Kidney tubule cell (primary cell): Measurements from ENCODE around the gene SERTAD4.
"Not testable (repeated sequence)": the region's sequence is repeated elsewhere in the genome, so short reads cannot be mapped to it uniquely, and the experiment has no call there.

Source experiments
- DNase-seq: peaks from one replicate; pipeline ENCODE4 v3.0.0-alpha.2; 2018; ENCODE audit warnings: low spot score

SERTAD4 gene

DNA sequence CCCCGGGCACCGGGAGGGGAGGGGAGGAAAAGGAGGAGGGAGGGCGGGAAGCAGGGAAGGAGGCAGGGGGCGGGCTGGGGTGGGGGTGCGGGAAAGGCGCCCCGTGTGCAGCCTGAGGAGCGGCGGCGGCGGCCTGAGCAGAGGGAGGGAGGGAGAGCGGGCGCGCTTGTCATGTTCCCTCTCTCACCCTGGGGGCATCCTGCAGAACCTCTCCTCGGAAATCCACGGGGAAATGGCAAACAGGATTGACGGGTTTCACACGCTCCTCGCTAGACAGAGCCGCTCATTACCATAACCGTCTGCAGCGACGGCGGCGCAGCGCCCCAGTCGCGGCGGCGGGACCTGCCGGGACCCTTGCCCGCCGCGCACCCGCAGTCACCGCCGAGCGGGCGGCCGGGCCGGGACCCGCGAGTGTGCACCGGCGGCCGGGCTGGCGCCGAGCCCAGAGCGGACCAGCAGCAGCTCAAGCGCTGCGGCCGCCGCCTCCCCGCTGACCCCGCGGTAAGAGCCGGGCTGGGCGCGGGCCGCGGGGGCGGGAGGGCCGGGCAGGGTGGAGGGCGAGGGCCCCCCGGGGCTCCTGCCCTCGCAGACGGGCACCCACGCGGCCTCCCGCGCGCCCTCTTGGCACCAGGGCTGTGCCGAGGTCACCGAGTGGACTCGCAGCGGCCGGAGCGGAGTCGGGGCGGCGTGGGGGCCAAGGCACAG lies at the start of gene SERTAD4:
TSS of gene SERTAD4 (plus strand) at position 286 of the 705 bp plus-strand sequence. CDS start 5,165 bp downstream, outside the sequence.
- DNase-seq, result peak; percentile 71

DNA sequence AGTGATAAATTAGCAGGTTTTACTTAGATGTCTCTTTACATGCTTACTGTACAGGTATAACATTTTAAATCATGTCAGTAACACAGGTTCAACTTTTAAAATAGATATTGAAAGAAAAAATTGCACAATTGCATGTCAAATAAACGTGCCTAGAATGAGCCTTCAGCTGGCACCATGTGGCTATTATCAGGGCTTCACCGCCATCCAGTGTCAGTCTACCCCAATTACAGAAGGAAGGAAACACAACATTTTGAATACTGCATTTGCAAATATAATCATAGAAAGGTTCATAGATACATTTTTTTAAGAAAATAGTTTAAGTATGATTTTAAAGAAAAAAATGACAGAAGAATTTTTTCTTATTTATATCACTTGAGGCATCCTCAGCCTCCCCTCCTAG lies 47.5 kb upstream of the SERTAD4 start:
- no peak for DNase-seq

DNA sequence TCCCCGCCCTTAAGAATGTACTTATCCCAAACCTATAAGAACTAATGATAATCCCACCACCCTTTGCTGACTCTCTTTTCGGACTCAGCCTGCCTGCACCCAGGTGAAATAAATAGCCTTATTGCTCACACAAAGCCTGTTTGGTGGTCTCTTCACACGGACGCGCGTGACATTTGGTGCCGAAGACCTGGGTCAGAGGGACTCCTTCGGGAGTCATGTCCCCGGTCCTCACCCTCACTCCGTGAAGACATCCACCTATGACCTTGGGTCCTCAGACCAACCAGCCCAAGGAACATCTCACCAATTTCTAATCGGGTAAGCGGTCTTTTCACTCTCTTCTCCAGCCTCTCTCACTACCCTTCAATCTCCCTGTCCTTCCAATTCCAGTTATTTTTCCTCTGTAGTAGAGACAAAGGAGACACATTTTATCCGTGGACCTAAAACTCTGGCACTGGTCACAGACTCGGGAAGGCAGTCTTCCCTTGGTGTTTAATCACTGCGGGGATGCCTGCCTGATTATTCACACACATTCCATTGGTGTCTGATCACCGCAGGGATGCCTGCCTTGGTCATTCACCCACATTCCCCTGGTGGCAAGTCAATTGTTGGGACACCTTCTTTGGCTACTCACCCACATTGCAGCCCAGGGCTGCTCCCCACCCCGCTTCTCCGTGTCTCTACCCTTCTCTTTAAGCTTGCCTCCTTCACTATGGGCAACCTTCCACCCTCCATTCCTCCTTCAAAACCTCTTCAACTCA lies 44.6 kb upstream of the SERTAD4 start:
- DNase-seq, result peak; percentile 89

DNA sequence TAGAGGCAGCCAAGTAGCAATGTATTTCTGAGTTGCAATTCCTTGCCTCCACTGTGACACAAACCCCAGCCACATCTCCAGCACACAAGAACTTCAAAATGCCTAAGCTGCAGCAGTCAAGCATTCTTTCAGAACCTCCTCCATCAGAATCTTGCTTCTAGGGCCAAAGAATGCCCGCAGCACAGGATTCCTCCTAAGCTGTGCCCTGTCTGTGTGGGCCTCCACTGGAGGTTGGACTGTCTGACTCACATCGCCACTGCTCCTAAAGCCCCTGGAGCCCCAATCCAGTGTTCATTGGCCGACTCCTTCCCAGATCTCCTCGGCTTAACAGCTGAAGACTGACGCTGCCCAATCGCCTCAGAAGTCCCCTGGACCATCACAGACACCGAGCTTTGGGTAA lies 43.2 kb upstream of the SERTAD4 start:
- no peak for DNase-seq

DNA sequence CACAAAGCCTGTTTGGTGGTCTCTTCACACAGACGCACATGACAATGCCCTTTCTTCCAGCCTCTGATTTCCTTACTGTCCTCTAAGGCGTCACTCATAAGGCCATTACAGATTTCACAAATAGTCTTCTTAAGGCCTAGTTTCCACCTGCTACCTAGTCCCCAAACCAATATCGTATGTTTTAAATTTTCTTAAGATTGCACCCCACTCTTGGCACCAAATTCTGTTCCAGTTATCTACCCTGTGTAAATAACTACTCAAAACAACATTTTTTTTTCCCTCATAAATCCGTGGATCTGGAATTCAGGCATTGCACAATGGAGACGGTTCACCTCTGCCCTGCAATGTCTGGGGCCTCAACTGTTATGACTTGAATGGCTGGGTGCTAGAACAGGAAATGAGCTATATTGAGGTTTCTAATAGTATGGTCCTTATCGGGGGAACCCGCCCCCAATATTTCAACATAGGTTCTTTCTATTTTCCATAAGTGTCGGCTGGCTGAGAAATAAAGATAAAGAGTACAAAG lies 36.9 kb upstream of the SERTAD4 start:
- no peak for DNase-seq

DNA sequence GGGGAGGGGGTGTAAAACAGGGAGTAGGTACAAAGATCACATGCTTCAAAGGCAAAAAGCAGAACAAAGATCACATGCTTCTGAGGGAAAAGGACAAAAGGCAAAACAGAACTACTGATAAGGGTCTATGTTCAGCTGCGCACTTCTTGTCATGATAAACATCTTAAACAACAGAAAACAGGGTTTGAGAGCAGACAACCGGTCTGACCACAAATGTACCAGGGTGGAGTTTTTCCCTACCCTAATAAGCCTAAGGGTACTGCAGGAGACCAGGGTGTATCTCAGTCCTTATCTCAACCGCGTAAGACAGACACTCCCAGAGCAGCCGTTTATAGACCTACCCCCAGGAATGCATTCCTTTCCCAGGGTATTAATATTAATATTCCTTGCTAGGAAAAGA lies 36.3 kb upstream of the SERTAD4 start:
- DNase-seq, result not testable (repeated sequence)

DNA sequence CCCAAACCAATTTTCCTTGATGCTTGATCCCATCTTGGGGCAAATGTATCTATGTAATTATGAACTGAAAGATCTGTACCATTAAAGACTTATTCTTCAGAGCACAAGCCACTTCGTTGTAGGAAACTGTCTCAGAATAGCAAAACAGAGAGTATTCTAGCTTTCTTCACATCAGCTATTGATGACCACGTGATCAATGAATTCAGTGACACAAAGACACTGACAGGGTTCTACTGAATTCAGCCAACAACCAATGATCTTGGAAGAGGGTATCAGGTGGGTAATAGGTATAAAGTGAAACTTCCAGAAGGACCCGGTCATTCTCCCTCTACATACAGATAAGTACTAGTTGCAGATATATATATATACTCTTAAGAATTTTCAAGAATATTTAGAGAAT lies 33.8 kb upstream of the SERTAD4 start:
- no peak for DNase-seq

DNA sequence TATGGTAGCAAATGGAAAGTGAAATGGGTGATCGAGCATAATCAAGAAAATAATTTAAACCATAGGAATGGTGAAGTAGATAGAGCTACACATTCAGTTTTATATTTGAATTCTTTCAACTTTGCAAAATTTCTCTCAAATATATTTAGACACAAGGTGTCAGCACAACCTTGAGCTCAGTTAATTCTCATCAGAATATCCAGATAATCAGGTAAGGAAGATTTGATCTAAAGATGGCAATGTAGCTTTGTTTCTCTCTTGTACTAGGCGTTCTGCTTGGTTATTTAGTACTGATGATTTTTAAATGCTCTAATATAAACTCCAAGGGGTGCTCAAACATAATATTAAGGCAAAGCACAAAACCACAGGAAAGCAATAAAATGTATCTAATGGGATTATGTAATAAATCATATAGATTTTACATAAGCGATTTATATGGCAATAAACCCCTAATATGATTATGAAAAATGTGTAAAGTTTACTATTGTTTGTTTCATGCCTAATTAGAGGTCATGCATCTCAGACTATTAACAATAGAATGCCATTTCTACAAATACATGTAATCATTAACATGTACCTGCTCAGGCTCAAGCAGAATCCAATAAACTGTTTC lies 32.4 kb upstream of the SERTAD4 start:
- DNase-seq, result no peak

DNA sequence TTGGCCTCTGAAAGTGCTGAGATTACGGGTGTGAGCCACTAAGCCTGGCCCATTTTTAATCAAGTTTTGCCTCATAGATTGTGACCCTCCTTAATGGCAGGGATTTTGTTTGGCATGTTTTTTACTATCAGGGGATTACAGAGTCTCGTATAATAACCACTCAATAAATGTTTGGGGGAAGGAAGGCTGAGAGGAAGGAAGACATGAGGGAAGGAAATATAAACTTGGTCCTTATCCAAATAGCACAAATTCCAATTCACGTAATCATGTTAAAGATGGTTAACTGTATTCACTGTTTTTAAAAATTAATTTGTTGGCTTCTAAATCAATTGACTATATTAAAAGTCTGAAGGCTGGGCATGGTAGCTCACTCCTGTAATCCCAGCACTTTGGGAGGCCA lies 30.9 kb upstream of the SERTAD4 start:
- peak; percentile 46 for DNase-seq

DNA sequence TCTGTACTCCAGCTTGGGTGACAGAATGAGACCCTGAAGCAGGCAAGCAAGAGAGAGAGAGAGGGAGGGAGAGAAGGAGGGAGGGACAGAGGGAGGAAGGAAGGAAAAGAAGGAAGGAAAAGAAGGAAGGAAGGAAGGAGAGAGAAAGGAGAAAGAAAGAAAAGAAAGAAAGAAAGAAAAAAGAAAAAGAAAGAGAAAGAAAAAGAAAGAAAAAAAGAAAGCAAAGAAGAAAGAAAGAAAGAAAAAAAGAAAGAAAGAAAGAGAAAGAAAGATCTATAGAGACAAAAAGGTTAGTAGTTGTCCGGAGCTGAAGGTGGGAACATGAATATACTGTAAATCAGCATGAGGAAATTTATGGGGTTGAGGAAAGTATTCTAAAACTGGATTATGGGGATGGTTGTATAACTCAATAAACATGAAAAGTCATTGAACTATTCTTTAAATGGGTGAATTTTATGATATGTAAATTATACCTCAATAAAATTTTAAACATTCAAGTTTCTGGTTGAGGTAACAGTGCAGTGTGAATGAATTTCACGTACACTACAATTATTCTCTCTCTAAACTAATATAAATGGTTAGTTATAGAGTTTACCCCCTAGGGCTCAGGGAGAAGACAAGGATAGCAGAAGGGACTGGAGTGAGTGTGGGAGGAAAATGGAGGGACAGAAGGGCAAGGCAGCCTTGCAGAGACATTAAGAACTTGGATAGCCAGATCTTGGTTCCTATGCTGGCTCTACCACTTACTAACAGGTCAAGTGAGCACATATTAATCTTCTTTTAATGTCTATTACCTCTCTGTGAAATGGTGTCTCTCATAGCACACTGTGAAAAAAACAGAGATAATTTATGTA lies 24.8 kb upstream of the SERTAD4 start:
- DNase-seq, result no peak

DNA sequence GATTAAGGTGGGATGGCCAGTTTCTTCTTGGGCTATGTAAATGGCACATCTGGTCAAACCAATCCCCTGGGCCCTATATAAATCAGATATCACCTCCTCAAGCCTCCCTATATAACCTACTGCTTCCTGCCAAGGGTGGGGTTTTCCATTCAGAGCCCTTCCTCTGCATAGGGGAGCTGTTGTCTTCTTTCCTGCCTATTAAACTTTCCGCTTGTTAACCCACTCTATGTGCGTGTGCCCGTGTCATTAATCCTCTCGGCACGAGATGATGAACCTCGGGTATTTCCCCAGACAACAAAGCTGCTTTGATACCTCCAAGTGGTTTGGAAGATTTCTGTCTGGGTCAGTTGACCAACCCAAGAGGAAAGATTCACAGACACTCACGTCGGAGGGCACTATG lies 19.3 kb upstream of the SERTAD4 start:
- DNase-seq, result no peak

DNA sequence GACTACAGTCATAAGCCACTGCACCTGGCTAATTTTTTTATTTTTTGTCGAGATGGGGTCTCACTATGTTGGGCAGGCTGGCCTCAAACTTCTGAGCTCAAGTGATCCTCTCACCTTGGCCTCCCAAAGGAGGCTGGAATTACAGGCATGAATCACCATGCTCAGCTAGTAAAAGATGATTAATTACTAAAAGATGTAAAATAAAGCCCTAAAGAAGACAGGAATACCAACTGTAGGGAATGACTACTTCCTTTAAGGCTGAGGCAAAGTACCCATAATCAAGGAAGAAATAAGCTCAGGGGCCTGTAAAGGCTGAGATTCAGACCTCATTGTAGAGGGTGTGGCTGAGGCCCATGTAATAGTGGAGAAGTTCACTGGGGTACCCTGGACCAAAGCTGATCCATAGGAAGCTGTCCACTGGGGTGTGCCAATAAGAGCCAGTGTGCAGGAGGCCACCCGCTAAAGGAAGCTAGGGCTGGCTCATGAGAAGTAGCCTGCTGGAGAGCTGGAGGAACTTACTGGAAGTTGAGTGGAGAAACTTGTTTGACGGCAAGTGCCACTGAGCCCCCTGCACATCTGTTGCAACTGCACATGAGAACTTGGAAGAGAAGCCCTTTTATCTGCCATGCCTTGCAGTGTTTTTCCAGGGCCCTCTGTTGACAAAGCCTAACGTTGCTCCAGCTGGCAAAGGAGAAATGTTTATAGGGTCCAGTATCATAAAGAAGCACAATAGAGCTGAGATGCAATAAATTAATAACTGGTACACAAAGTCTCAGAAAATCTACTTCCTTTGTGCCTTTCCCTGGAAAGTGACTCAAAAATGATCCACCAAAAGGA lies 17.8 kb upstream of the SERTAD4 start:
- peak; percentile 3 for DNase-seq

DNA sequence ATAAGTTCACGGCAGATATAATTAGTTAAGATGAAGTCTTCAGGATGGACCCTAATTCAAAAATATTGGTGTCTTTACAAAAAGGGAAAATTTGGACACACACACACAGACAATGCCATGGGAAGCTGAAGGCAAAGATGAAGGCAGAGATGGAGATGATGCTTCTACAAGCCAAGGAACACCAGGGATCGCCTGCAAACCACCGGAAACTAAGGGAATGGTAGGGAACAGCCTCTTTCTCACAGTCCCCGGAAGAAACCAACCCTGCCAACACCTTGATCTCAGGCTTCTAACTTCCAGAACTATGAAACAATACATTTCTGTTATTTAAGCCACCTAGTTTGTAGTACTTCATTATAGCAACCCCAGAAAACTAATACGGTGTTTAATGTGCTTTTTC lies 15.1 kb upstream of the SERTAD4 start:
- DNase-seq, result no peak

DNA sequence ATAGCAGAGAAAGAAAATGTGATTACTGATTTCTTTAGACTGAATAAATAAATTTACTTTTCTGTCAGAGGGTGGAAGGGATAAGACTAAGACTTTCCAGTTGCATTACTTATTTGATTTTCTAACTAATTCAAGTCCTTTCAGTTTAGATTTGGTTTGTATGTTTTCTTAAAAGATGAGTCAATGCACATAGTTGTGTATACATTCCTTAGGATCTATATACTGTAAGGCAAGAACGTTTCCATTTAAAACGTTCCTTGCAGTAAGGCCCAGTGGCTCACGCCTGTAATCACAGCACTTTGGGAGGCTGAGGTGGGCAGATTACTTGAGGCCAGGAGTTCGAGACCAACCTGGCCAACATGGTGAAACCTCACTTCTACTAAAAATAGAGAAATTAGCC lies 14.5 kb upstream of the SERTAD4 start:
- DNase-seq, result no peak

DNA sequence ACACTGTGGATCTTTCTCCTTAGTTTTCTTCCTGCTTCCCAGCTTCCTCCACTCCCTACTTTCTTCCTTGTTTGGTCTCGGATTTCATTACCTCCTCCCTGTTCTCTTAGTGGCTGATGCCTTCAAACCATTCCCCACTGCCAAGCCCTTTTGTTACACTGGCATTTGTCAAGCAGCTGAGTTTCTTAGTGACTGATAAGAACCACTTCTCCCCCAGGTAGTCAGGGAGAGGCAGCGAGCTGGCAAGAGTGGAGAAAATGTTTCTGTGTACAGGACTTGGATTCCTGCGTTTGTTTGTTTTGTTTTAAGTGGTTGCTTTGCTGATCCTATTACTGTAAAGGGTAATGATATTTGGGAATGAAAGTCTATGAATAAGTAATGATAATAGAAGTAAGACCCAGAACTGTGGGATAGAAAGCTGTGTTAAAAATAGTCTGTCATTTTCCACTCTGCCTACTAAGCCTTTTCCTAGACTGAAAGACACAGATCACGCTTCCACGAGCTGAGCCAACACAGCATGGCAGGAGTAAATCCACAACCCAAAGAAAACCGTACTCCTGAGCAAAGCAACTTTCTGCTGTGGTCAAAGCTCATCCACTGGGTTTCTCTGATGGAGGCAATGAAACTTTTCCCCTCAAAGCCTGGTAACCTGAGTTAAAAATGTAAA lies 10.1 kb upstream of the SERTAD4 start:
- peak; percentile 79 for DNase-seq

DNA sequence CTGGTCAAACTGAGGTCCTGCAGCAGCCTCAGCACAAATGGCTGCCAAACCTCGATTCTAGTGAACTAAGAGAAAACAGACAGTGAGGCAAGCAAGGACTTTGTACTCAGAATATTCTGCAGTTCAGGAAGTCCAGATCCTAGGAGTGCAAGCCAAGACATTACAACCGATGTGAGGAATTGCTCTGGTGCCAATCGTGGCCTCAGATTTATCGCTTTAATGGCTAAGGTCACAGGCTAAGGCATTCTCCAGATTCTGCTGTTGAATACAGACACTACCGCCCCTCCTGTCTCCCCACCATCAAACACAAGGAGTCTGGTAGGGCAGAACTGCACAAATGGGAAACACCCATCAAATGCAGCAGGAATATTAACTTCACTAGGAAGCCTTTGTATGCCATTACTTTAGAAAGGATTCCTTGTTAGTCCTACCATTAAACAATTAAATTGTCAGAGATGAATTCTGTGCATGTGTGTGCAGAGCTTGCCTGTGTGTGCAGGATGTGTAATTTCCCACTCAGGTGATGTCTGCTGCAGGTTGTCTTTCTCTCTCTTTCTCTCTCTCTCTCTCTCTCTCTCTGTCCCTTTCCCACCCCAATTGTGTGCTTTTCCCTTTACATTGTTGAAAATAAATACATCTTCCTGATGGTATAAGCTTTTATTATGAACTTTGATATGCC lies 9.2 kb upstream of the SERTAD4 start:
- DNase-seq, result peak; percentile 41

DNA sequence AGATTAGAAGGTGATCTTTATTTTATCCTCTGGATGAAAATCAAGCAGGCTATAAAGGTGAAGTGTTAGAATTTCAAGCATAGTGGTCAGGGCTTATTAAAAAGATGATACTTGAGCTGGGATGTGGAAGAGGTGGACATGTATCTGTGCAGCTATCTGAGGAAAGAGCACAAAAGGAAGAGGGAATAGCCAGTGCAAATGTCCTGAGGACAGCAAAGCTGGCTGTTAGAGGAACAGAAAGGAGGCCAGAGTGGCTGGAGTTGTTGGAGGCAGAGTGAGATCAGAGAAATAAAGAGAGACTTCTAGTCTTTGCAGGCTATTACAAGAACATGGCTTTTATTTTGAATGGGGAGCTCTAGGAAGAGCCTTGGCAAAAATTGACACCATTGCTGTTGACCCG lies 4.4 kb upstream of the SERTAD4 start:
- DNase-seq, result no peak

DNA sequence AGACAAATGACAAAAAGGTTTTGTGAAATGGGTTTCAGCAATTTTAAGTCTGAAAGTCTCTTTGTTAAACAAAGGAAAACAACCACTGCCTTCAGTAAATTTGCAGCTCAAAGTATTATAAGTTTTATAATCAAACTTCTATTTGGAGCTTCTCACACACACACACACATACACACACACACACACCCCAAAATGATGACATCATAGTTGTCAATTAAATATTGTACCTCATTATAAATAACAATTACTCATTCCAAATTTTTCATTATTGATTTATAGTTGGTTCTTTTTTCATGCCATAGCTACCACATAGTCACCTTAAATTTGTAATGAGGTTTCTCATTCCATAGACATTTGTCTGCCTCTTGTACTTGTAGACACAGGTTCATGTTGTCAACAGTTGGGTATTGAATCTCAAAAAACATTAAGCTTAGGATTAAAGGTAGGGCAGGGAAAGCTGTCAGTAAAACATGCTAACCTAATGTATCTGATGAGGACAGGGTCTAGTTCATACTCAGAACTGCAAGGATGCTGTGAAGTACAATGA lies 2.4 kb upstream of the SERTAD4 start:
- no peak for DNase-seq

DNA sequence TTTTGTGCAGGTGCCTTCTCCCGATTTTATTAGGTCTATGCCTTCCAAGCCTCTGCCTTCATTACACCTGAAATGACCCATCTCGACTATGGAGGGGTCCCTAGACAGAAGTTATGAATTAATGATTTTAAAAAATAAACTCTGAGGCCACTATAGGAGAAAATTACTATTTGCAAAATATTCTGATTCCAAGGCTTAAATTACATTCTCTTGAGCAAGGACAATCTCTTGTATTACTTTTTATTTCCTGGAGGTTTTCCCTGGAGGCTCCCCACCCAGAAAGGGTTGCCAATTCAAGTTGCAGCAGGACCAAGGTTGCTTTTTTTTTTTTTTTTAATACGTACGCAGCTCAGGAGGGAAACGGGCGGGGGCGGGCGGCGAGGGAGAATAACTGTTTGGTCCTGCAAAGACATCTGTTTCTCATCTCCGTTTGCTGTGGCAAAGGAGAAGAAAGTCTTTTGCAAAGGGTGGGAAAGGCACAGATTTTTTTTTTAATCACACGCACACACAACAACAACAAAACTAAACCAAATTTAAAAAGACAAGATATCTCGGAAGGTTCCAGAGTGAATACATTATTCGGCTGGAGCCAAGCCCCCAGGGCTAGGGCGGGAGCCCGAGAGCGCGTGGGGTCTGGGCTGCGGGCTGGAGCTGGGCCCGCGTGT lies 618 bp upstream of the SERTAD4 start:
- DNase-seq, result no peak
